ENCODE measurements around the gene KCNK5. TPM values are rescaled to one million over a fixed set of nuclear protein-coding genes. Genes with fewer than 3 reads are reported as not detected.
A peak's percentile ranks its signal among the peaks of the same experiment; 100 is the strongest.

The KCNK5 gene
- total RNA-seq, 4 donors from 2014 or later, result 0.07 to 0.22 (median 0.20) TPM; not detected in 1

DNA sequence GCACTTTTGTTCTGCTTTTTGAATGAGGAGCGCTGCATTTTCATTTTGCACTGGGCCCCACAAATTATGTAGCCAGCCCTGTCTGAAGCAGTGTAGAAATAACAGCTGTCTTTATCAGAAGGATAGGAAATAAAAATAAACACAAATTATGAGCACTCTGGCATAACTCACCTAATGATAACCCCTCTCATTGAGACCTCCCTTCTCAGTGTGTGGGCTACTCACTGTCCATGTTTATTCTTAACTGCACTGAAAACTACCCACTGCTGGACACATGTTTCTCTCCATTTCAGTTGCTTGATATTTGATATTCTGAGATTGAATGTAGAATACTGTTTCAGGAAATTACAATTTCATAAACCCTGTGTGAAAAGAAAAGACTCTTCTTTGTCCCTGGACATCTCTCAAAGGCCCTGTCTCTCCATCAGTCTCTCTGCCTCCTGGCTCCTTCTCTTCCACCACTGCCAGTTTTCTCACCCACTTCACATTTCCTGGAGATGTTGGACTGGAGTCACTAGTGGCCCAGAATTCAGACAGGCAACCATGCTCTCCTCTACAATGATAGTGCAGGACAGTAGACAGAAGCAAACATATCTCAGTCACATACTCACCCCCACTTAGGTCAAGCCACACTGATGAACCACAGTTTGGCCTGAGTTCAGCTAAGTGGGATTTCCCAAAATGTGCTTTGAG lies 84.6 kb downstream of the KCNK5 start:
- Histone ChIP-seq H3K27ac (no peak overlapping the region), H3K36me3 (no peaks in the 10 kb centered on the region), H3K4me3 (no peak overlapping the region), H3K27me3 (peaks cover 0 to 5% (median 0%) of the 10 kb centered on the region in 3 donors), H3K9me3 (no peaks in the 10 kb centered on the region), H3K4me1 (no peaks in the 10 kb centered on the region)
- ATAC-seq, result no peak
- in situ Hi-C loops (cut with MboI; ENCODE audit: low sequenced_read_pairs in 4 of 4), result no loop called here
- intact Hi-C loops (cut with DNase I; ENCODE audit: low total_unique reads), result no loop called here
- TF ChIP-seq POLR2A (IDR thresholded peaks at IDR 0.05), result no peak
- TF ChIP-seq, protein P1, sequence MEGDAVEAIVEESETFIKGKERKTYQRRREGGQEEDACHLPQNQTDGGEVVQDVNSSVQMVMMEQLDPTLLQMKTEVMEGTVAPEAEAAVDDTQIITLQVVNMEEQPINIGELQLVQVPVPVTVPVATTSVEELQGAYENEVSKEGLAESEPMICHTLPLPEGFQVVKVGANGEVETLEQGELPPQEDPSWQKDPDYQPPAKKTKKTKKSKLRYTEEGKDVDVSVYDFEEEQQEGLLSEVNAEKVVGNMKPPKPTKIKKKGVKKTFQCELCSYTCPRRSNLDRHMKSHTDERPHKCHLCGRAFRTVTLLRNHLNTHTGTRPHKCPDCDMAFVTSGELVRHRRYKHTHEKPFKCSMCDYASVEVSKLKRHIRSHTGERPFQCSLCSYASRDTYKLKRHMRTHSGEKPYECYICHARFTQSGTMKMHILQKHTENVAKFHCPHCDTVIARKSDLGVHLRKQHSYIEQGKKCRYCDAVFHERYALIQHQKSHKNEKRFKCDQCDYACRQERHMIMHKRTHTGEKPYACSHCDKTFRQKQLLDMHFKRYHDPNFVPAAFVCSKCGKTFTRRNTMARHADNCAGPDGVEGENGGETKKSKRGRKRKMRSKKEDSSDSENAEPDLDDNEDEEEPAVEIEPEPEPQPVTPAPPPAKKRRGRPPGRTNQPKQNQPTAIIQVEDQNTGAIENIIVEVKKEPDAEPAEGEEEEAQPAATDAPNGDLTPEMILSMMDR (IDR thresholded peaks at IDR 0.05 in 4 of 5, conservative IDR thresholded peaks at IDR 0.05 in 1 of 5), result no peak
- DNase-seq, result no peak

DNA sequence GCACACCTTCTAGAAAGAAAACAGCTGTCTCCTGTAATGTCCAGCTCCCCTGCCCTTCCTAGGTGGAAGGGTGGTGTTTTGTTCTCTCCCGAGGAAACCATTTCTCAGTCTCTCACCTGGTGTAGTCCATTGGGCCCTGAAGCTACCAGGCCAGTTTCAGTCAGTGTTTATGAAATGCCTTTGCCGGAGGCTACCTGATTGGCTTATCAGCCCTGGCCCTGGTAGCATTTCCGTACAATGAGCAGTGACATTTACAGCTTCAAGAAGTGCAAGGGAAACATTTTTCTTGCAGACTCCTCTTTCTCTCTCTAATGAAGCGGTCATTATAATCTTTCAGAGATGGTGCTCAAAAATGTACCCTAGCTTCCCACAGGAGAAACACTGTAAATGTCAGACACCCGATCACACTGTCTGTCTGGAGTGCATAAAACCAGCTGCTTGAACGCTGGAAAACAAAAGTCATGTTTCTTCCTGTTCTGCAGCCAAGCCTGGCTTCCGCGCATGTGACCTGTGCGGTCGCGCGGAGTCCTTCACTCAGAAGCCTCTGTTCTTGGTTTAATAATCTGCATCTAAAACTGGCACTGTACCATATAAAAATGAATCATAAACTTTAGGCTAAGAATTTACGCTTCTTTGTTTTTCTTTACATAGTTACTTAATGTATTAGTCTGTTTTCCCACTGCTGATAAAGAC lies 85.9 kb downstream of the KCNK5 start:
- no peak for TF ChIP-seq POLR2A (IDR thresholded peaks at IDR 0.05)
- TF ChIP-seq, protein P1 (IDR thresholded peaks at IDR 0.05 in 4 of 5, conservative IDR thresholded peaks at IDR 0.05 in 1 of 5), result no peak
- in situ Hi-C loops (cut with MboI; ENCODE audit: low sequenced_read_pairs in 4 of 4), result no loop called here
- H3K27ac ChIP-seq, result no peak overlapping the region
- DNase-seq (no peak), ATAC-seq (no peak)
- no peak overlapping the region for H3K4me3 ChIP-seq
- H3K9me3 ChIP-seq, result no peaks in the 10 kb centered on the region
- no peaks in the 10 kb centered on the region for H3K4me1 ChIP-seq
- H3K36me3 ChIP-seq, result no peaks in the 10 kb centered on the region
- intact Hi-C loops (cut with DNase I; ENCODE audit: low total_unique reads), result no loop called here
- H3K27me3 ChIP-seq, result peaks cover 0 to 4% (median 0%) of the 10 kb centered on the region in 3 donors

DNA sequence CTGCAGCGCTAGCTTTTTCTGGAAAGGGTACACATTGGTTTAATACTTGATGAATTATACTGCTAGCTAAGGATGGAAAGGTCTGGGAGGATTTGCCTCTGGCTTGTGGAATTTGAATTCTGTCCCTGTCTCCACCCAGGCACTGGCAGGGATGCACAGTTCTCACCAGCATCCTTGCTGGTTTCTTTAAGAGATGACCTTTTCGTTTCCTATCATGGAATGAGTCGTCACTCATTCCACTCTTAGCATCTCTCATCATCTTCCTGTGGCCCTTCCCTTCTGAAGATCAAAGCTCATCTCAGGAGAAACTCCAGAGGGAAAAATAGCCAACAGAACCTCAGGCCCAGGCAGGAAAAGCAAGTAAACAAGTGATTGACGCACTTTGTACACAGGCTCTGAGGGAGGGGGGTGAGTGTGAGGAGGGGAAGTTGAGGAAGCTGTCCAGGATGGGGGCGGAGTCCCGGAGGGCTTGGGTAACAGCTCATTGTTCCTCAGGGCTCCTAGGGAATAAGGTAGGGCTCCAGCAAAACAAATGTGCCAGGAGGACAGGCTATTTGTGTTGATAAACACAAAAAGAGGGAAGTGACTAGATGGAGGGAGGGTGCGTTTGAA lies 88.6 kb downstream of the KCNK5 start:
- no peak for DNase-seq
- intact Hi-C loops (cut with DNase I; ENCODE audit: low total_unique reads), result no loop called here
- in situ Hi-C loops (cut with MboI; ENCODE audit: low sequenced_read_pairs in 4 of 4), result no loop called here
- Histone ChIP-seq H3K27me3 (no peaks in the 10 kb centered on the region), H3K27ac (no peak overlapping the region), H3K9me3 (no peaks in the 10 kb centered on the region), H3K36me3 (no peaks in the 10 kb centered on the region), H3K4me1 (no peaks in the 10 kb centered on the region), H3K4me3 (no peak overlapping the region)
- peak in 1 of 2 donors; percentile 26 for ATAC-seq
- TF ChIP-seq, protein P1 (IDR thresholded peaks at IDR 0.05 in 4 of 5, conservative IDR thresholded peaks at IDR 0.05 in 1 of 5), result no peak
- TF ChIP-seq POLR2A (IDR thresholded peaks at IDR 0.05), result no peak

Other genes starting within 250 kb of the KCNK5 start
- gene GLP1R, start 180.7 kb downstream of the KCNK5 start, total RNA-seq, result not detected
- 10 to 100 TPM in 2 of 4 donors, 1 to 10 TPM in 2; 6.4 to 12.9 (median 10.4) TPM for gene SAYSD1, start 114.3 kb downstream of the KCNK5 start, total RNA-seq
- gene KCNK17, start 84.9 kb upstream of the KCNK5 start, total RNA-seq, result not detected
- not detected for gene KCNK16, start 93.2 kb upstream of the KCNK5 start, total RNA-seq

Measured in gastrocnemius medialis (tissue), 4 donors.